Renal cortical epithelial cell (primary cell): Measurements from ENCODE around the gene MICAL2. TPM values are rescaled to one million over a fixed set of nuclear protein-coding genes. Genes with fewer than 3 reads are reported as not detected.

Experiments
- DNase-seq: peaks from one replicate; pipeline ENCODE4 v3.0.0-alpha.2; 2011; ENCODE audit warnings: low read depth
- total RNA-seq: library from RNA; depleted of rRNA; stranded (reverse); fragments of >200 nt; gene quantifications from 2 replicates; pipeline ENCODE4 v1.2.3, GENCODE V29; 2014

The MICAL2 gene
- total RNA-seq, 1 donor from 2014 or later, result 266 TPM

GRCh38 chr11:12246147-12246546, 135.8 kb downstream of the MICAL2 start:
- no peak for DNase-seq

DNA sequence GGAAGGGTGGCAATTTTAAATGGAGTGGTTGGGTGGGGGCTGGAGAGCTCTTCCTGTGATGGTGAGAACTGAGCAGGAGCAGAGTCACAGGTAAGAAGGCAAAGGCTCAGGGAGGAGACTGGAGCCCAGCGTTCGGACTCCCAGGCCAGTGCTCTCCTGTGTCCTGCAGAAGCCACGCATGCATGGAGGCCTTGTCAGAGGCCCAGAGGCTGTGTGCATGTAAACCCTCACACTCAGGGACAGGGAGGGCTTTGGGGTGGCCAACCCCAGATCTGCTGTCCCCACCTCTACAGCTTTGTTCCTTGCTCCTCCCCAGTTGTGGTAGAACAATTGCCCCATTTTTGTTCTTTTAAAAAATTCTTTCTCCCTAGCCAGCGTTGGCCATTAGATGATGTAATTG, 136.6 kb downstream of the MICAL2 start:
- DNase-seq, result no peak

GRCh38 chr11:12247543-12248254, 137.3 kb downstream of the MICAL2 start:
- DNase-seq, result no peak

DNA sequence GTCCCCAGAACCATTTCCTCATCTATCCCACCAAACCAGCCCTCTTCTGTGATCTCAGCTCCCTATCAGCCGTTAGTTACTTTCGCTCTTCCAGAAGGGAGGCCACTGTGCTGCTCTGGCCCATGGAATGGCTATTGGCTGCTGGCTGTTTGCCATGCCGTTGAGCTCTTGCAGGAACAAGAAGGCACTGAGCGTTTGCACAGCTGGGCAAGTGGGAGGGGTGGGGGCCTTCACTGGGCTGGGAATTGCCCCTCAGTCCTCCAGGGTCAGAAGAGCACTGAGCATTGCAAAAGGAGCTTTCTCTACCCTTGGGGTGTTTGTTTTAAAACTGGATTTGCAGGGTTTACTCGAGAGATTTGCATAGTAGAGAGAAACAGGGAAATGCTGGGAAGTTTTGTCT, 137.9 kb downstream of the MICAL2 start:
- peak; percentile 66 for DNase-seq

GRCh38 chr11:12249590-12250260, 139.3 kb downstream of the MICAL2 start:
- DNase-seq, result no peak

DNA sequence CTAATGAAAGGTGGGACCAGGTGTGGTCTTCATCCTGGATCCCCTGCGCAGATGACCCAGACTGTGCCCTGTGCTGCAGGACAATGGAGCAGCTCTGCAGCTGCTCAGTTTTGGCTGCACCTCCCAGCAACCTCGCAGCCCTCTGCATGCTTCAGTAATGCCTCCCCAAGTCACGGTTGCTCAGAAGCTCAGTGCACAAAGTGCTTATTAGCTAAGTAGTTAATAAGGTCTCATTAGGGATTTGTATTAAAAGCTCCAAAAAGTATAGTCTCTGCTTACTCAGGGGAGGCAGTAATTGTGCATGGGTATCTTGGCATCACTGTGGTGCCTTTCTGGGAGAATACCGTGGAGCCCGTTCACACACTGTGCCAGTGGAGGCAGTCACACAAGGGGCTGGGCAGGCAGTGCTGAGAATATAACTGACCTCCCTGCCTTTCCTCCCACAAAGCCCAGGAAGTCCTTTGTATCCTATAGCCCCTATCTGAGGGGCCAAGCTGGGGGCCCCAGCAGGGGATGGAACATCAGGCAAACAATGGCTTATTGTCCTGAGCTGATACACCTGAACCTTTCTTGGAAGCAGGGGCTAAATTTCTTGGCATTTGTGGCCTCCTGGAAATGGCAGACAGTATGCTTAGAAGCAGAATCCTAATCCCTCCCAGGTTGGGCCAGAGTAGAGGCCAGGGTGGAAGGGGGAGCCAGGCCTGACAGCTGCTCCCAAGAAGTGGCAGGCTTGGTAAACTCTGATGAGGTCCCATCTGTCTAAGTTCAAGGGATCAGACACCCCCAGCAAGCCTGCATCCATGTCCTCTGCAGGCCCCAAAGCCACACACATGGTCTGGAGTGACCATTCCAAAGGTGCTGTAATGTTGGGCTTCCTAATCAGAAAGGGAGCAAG, 141.5 kb downstream of the MICAL2 start:
- no peak for DNase-seq

DNA sequence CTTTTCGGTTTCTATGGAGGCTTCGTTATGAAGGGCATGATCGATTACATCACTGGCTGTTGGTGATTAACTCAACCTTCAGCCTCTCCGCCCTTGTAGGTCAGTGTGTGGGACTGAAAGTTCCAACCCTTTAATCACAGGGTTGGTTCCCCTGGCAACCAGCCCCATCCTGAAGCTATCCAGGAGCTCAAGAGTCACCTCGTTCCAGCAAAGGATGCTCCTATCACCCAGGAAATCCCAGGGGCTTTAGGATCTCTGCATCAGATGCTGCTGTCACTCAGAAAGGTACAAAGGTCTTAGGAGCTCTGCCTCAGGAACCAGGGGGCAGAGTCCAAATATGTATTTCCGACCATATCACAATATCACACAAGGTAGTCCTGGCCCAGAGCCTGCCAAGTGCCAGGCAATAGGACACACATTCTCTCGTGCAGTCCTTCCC, 143.5 kb downstream of the MICAL2 start:
- DNase-seq, result peak; percentile 23

DNA sequence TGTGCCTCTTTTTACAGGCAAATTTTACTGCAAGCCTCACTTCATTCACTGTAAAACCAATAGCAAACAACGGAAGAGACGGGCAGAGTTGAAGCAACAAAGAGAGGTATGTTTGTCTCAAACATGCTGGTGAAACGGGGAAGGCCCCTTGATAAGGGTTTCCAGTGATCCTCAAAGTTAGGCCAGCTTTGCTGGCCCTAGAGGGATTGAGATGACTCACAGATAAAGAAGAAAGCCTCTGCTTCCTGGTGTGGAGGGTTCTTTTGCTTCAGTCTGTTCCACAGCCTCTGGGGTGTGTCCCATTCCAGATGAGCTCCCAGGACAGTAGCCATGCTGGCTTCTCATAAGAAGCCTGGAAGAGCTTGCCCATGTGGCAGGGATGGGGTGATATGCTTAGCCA, 148.1 kb downstream of the MICAL2 start:
- DNase-seq, result peak; percentile 22

DNA sequence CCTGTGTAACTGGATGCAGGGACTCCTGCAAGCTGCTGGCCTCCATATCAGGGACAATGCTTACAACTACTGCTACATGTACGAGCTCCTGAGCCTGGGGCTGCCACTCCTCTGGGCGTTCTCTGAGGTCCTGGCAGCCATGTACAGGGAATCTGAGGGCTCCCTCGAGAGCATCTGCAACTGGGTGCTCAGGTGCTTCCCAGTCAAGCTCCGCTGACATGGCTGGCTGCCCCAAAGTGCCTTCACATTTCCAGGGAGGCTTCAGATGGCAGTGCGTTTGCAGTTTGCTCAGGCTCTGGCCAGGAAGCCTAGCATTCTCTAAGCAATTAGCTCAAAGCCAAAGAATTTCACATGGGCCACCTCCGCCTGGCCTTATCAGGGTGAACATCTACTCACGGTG, 149.6 kb downstream of the MICAL2 start:
- DNase-seq, result no peak

DNA sequence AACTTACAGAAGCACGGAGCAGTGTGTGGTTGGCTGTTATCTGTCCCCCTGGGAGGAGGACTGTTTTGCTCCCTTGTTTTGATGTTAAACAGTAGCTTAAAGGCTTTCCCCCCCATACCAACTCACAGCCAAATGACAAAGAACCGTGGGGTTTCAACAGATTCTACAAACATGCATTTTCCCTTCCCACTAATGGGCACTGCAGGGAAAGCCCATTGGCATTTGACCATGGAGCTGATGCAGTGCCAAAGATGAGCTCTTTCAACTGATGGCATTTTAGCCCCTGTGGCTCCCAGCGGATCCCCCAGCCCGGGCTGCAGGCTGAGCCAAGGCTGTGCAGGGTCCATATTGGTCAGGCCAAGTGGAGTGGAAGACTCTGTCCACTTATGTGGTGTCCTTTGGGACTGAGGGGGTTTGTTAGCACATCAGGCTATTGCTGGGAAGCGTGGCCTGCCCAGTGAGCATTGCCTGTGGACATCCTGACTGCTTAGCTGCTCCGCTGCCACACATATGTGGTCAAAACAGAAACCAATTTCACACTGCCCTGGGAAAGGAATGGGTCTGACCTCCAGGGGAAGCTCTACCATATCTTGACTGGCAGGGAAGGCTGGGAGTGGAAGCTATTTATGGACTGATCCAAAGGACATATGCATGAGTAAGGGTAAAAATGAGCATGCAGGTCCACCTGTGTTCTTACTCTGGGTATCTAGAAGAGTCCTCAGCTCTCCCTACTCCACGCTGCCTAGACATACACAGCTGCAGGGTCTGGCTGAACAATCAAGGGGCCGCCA, 150.5 kb downstream of the MICAL2 start:
- no peak for DNase-seq

DNA sequence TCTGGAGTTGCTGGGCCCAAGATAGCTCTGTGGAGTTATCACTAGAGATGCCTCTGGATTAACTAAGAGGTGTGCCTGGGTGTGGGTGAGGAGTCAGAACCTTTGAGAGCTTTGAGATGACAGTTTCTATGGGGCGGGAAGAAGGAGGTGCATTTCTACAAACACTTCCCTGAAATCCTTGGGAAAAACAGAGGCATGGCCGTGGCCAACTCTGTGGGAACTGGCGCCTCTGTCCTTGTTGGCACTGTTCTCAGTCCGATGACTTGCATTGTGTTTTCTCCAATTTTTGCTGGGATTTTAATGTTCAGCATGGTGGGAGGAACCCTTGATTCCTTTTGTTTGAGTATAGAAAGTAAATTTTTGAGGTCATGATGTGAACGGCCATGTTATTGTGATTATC, 151.2 kb downstream of the MICAL2 start:
- DNase-seq, result no peak

DNA sequence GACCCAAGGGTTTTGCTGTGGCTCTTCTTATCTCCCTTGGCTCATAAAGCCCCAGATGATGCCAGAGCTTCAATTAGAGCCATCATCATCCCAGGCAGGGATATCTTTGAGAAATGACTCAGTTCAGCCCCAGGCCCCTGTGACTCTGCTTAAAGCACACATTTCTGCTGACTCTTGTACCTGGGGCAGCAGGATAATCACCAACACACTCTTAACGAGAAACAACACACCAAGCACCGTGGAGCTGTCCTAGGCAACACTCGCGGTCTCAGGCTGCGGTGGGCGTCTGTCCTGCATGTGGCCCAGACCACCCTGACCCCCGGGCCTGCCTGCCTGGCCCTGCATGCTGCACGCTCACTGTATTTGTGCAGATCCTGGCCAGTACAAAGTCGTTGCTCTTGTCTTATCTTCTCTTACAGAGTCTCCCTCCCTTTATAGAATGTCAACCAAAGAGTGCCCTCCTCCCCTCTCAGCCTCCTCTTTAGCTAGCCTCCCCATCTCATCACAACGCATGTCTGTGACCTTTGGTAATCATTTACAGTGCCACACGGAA, 152.8 kb downstream of the MICAL2 start:
- DNase-seq, result no peak

GRCh38 chr11:12264361-12264760, 154.0 kb downstream of the MICAL2 start:
- no peak for DNase-seq

DNA sequence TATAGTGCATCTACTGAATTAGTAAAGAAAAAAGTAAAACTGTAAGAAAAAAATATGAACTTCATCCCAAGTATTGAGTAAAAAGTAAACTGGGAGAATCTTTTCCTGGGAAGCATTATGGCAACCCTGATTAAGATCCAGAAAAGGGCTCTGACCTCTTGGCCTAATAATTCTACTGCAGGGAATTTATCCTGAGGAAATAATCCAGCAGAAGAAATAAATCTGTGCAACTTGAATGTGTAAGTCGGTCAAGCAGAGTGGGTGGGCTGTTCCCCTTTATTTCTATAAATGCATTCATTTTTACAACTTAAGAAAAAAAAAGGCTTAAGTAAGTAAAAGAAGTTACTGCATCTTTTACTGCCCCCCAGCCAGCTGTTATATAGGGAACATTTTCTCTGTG, 155.7 kb downstream of the MICAL2 start:
- no peak for DNase-seq

GRCh38 chr11:12266943-12267342, 156.6 kb downstream of the MICAL2 start:
- DNase-seq, result no peak

DNA sequence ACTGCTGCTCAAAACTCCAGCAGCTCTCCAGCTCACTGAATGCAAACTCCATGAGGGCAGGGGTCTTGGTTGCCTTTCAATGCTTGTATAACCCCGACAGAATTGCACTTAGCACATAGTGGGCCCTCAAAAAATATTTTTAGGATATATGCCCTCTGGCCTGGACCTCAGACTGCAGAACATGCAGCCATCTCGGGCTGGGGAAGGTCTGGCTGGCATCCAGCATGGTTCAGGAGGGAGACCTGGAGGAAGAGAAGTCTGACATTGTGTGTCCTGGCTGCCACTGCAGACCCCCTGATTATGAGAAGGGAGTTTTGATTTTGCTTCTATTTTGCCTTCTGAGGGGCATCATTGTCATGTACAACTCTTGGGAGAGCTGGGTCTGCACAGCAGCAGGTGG, 157.5 kb downstream of the MICAL2 start:
- no peak for DNase-seq

- DNase-seq, result no peak
Measured at GRCh38 chr11:12269104-12269441, 158.7 kb downstream of the MICAL2 start.

GRCh38 chr11:12269446-12270214, 159.2 kb downstream of the MICAL2 start:
- no peak for DNase-seq

- no peak for DNase-seq
Measured at GRCh38 chr11:12270215-12270797, 159.9 kb downstream of the MICAL2 start.

DNA sequence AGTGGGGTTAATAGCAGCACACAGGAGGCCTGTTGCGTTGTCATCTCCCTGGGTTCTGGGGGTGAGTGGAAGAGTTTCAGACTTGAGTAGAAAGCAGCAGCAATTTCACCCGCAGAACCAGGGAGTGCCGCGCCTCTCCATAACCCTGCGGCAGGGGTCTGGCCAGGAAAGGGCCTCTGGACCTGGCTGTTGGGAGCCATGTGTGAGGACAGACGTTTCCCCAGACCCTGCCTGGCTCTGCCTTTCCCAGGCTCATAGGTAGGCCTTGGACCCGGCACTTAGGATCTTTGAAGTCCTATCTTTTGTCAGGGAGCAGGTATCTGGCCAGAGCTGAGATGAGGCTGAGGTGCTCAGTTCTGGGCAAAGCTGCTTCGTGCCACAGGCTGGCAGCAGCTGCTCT, 160.4 kb downstream of the MICAL2 start:
- DNase-seq, result no peak
